ENCODE results near the gene CXCL14. TPM values are rescaled to one million over a fixed set of nuclear protein-coding genes. Genes with fewer than 3 reads are reported as not detected.
A peak's percentile ranks its signal among the peaks of the same experiment; 100 is the strongest.

Gene CXCL14
- total RNA-seq, 1 experiment from 2014 or later: not detected

- no TSS peak for BruUV-seq (replicated peaks)
- Histone ChIP-seq H3K27me3 (replicated peaks; ENCODE audit: insufficient read depth, low read depth, low read length, poor library complexity) (peaks cover 99% of the 10 kb centered on the region), H3K9me3 (ENCODE audit: low read depth, low read length, poor library complexity, severe bottlenecking) (no peaks in the 10 kb centered on the region), H3K27ac (ENCODE audit: low read depth, low read length, poor library complexity, severe bottlenecking) (no peak overlapping the region), H3K4me3 (ENCODE audit: low read depth, low read length, poor library complexity, severe bottlenecking) (peak overlapping the region; percentile 32), H3K36me3 (ENCODE audit: insufficient read depth, low read length, poor library complexity, severe bottlenecking) (no peaks in the 10 kb centered on the region), H3K4me1 (ENCODE audit: insufficient read depth, low read length, poor library complexity, severe bottlenecking) (peaks cover 6% of the 10 kb centered on the region)
- peak; percentile 30 for DNase-seq (ENCODE audit: low spot score)
- POLR2A ChIA-PET (ENCODE audit: low non-redundant PET): no interaction called here
- TF ChIP-seq EZH2 (IDR thresholded peaks at IDR 0.05; ENCODE audit: borderline replicate concordance, low read depth, low read length, poor library complexity, severe bottlenecking) (peak; percentile 71), CTCF (conservative IDR thresholded peaks at IDR 0.05; ENCODE audit: low read depth, low read length) (no peak)
- CTCF ChIA-PET: no interaction called here
- intact Hi-C loops (cut with micrococcal nuclease; ENCODE audit: unreplicated experiment): no loop called here
Observed at GRCh38 chr5:135543485-135544304, 35.1 kb downstream of the CXCL14 start.

- intact Hi-C loops (cut with micrococcal nuclease; ENCODE audit: unreplicated experiment): no loop called here
- peak overlapping the region; percentile 32 for H3K4me3 ChIP-seq (ENCODE audit: low read depth, low read length, poor library complexity, severe bottlenecking)
- DNase-seq (ENCODE audit: low spot score): no peak
- H3K4me1 ChIP-seq (ENCODE audit: insufficient read depth, low read length, poor library complexity, severe bottlenecking): peaks cover 6% of the 10 kb centered on the region
- no peaks in the 10 kb centered on the region for H3K9me3 ChIP-seq (ENCODE audit: low read depth, low read length, poor library complexity, severe bottlenecking)
- CTCF ChIA-PET: no interaction called here
- H3K36me3 ChIP-seq (ENCODE audit: insufficient read depth, low read length, poor library complexity, severe bottlenecking): no peaks in the 10 kb centered on the region
- TF ChIP-seq CTCF (conservative IDR thresholded peaks at IDR 0.05; ENCODE audit: low read depth, low read length) (no peak), EZH2 (IDR thresholded peaks at IDR 0.05; ENCODE audit: borderline replicate concordance, low read depth, low read length, poor library complexity, severe bottlenecking) (no peak)
- POLR2A ChIA-PET (ENCODE audit: low non-redundant PET): no interaction called here
- H3K27me3 ChIP-seq (replicated peaks; ENCODE audit: insufficient read depth, low read depth, low read length, poor library complexity): peaks cover 99% of the 10 kb centered on the region
- H3K27ac ChIP-seq (ENCODE audit: low read depth, low read length, poor library complexity, severe bottlenecking): no peak overlapping the region
- no TSS peak for BruUV-seq (replicated peaks)
Observed at GRCh38 chr5:135543001-135543484, 35.7 kb downstream of the CXCL14 start.

GRCh38 chr5:135541807-135542502, 36.8 kb downstream of the CXCL14 start:
- H3K4me3 ChIP-seq (ENCODE audit: low read depth, low read length, poor library complexity, severe bottlenecking): no peak overlapping the region
- no TSS peak for BruUV-seq (replicated peaks)

More at GRCh38 chr5:135541807-135542502, 36.8 kb downstream of the CXCL14 start:
- intact Hi-C loops (cut with micrococcal nuclease; ENCODE audit: unreplicated experiment): no loop called here
- ChIA-PET POLR2A (ENCODE audit: low non-redundant PET) (interaction anchor here (0.7 kb wide), 1 partner anchor 18 kb away, joined by 3 read pairs; no protein-coding TSS in a partner anchor), CTCF (no interaction called here)
- peaks cover 99% of the 10 kb centered on the region for H3K27me3 ChIP-seq (replicated peaks; ENCODE audit: insufficient read depth, low read depth, low read length, poor library complexity)
- H3K4me1 ChIP-seq (ENCODE audit: insufficient read depth, low read length, poor library complexity, severe bottlenecking): peaks cover 6% of the 10 kb centered on the region
- no peaks in the 10 kb centered on the region for H3K36me3 ChIP-seq (ENCODE audit: insufficient read depth, low read length, poor library complexity, severe bottlenecking)
- H3K27ac ChIP-seq (ENCODE audit: low read depth, low read length, poor library complexity, severe bottlenecking): no peak overlapping the region
- no peak for DNase-seq (ENCODE audit: low spot score)
- TF ChIP-seq CTCF (conservative IDR thresholded peaks at IDR 0.05; ENCODE audit: low read depth, low read length) (no peak), EZH2 (IDR thresholded peaks at IDR 0.05; ENCODE audit: borderline replicate concordance, low read depth, low read length, poor library complexity, severe bottlenecking) (no peak)
- H3K9me3 ChIP-seq (ENCODE audit: low read depth, low read length, poor library complexity, severe bottlenecking): no peaks in the 10 kb centered on the region
